NCI-H1417 (cell line): ENCODE measurements around the gene ZNHIT3.
"Not testable (repeated sequence)": the region's sequence is repeated elsewhere in the genome, so short reads cannot be mapped to it uniquely, and the experiment has no call there.

ENCODE experiments used
- DNase-seq, 3 experiments: peaks; one replicate each; lab custom pipeline; 2025; lab: John Stamatoyannopoulos, UW

ZNHIT3 gene

DNA sequence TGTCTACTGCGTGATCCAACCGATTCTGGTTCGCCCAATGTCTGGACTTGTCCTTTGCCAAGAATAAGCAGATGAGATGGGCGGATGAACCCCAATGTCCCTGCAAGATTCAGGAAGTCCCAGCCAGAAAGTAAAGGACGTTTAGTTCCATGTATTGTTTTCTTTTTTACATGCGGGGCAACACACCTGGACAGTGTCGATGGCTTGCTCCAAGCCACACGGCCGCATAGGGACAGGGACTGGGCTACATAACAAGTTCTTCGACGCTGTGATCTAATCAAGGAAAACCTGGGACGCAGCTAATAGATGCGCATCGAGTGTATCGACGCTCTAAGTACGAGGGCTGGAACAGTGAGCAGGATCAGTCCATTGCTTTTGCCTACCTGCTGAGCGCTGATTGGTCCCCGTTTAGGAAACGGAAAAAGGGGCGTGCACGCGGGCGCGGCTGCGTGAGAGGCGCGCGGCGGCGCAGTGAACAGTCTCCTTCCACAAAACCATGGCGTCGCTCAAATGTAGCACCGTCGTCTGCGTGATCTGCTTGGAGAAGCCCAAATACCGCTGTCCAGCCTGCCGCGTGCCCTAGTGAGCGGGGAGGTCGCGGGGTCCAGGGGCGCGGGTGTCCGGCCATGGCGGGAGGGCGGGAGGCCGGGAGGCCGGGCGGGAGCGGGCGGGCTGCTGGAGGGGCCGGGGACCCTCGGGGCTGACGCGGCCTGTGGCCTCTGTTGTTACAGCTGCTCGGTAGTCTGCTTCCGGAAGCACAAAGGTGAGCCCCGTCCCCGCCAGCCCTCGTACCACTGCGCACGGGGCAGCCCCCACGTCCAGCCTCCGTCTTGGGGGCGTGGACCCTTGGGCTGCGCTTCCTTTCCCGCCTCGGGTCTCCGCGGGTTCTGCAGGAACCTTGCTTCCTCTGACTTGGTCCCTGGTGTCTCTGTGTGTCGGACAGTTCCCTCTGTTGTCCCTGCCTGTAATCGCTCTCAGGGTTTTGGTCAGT, at the start of gene ZNHIT3:
Gene ZNHIT3 (plus strand): TSS at position 478 of the 991 bp plus-strand sequence. CDS start 19 bp downstream, at position 497.
- peak; percentile 93 to 97 (median 96) for DNase-seq

DNA sequence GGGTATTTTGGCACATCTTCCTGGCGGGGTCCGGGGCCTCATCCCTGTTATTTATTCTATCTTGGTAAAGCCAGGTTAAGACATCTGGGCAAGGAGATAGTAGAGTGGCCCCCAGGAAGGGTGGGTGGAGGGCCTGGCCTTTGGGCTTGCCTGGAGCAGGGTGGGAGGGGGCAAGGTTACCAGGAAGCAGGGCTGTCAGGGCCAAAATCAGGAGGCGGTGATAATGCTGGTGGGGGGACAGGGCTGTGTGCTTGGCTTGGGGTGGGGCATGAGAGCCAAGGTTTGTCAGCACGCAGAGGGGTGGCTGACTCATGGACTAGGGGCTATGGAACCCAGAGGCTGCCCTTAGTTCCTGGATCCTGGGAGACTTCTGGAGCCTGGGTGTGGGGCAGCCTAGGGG, 44.7 kb upstream of the ZNHIT3 start:
- DNase-seq, result not testable (repeated sequence)

DNA sequence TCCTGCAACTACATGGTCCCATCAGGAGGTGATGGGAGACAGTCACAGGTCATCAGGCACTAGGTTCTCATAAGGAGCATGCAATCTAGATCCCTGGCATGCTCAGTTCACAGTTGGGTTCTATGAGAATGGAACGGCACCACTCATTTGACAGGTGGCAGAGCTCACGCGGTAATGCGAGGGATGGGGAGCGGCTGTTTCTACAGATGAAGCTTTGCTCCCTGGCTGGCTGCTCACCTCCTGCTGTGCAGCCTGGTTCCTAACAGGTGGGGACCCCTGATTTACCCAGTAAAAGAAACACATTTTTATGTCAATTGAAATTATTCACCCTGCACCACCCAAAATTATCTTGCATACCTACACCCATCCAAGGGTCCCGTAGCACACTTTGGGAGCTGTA, 42.7 kb upstream of the ZNHIT3 start:
- DNase-seq, result no peak

DNA sequence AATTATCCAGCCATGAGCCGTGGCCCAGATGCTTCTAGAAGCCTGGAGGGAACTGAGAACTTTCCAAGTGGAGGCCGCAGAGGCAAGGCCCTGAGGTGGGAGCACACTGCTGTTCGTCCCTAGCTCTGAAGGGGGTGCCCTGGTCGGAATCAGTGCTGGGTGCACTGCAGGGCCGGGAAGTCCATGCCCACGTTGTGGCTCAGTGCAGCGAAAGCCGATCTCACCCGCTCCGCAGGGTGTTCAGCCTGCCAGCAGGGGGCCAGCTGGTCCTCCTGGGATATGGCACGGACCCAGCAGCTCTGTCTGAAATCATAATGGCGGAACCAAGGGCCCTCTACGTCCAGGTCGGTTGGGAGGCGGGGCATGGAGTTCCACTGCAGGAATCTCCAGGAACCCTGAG, 36.5 kb upstream of the ZNHIT3 start:
- DNase-seq, result not testable (repeated sequence)

DNA sequence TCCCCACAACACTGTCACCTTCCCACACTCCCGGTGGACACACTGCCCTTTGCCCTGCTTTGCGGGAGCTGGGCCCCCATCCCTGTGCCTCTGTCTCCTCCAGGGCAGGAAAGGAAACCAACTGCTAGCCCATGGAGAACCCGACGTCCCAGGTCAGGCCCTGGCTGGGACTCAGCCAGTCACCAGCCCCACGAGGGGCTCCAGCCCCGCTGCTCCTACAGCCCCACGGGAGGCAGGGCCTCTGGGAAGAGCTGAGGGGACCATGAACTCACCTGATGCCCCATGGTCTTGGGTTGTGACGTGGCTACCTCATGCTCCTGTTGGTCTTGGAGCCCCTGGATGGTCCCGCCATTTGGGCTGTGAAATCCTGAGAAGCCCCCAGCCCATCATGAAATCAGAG, 33.6 kb upstream of the ZNHIT3 start:
- DNase-seq, result not testable (repeated sequence)

DNA sequence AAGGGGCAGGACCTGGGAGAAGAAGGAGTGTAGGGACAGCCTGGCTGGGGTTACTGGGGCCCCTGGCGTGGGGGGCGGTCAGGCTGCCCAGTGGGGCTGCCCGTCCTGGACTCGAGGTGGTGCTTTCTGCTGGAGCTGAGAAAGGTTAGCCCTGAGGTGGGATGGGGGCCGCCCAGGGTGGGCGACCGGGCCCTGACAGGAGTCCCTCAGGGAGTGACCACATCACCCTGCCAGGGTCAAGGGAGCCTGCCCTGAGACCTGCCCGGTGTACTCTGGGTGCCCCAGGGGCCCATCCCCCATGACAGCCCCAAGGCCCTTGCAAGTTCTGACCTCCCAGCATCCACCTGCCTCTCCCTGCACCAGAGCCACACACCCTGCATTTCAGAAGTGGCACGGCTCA, 28.8 kb upstream of the ZNHIT3 start:
- not testable (repeated sequence) for DNase-seq

DNA sequence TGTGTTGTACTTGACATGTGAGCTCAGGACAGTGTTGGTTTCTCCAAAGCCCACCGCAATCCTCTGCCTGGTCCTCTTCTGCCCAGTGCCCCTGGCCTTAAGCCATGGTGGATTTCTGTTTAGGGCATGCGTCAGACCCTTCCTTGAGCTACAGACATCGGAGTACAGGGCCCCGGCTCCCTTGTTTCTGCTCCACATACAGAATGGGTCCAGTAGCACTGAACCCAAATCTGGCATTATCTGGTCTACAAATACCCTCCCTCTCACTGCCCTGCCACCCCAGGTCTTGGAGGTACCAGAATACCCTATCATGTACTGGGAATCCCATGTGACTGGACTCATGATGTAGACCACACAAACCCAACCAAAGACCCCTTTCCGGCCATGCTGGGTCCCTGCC, 27.4 kb upstream of the ZNHIT3 start:
- no peak for DNase-seq

DNA sequence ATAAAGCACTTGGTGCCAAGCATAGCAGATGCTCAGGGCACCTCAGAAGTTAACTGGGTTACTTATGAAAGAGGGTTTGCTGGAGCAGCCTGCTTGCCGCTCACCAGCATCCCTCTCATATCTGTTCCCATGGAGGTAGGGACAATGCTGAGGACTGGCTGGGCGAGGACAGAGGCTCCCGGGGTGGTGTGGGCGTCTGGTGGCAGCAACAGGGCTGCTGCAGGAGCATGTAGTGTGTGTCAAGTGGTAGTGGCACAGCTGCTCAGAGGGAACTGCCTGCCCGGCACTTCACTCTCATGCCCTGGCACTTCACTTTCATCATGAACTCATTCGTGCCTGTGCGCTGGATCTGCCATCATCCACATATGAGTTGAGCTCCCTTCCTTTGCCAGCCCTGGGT, 26.9 kb upstream of the ZNHIT3 start:
- DNase-seq, result no peak

DNA sequence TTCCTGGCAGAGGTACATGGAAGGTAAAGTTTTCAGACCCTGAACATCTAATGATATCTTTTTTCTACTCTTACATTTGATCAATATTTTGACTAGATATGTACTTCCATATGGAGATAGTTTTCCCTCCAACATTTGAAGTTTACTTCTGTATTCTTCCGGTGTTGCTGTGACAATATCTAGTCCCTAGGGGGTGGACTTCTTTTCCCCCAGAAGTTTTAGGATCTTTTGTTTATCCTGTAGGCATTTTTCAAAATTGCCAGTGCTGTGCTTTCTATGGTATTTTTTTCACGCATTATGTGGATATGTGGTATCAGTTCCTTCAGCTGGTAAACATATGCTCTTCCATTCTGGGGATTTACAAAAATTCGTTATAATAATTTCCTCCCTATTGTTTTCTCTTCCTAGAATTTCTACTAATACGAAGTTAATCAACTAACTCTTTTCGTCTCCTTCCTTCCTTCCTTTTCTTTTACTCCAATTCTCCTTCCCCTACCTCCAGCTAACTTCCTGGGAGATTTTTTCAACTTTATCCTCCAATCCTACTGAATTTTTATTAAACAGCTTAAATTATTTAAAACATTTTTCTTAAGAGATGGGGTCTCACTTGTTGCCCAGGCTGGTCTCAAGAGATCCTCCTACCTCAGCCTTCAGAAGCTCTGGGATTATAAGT, 26.1 kb upstream of the ZNHIT3 start:
- no peak for DNase-seq

DNA sequence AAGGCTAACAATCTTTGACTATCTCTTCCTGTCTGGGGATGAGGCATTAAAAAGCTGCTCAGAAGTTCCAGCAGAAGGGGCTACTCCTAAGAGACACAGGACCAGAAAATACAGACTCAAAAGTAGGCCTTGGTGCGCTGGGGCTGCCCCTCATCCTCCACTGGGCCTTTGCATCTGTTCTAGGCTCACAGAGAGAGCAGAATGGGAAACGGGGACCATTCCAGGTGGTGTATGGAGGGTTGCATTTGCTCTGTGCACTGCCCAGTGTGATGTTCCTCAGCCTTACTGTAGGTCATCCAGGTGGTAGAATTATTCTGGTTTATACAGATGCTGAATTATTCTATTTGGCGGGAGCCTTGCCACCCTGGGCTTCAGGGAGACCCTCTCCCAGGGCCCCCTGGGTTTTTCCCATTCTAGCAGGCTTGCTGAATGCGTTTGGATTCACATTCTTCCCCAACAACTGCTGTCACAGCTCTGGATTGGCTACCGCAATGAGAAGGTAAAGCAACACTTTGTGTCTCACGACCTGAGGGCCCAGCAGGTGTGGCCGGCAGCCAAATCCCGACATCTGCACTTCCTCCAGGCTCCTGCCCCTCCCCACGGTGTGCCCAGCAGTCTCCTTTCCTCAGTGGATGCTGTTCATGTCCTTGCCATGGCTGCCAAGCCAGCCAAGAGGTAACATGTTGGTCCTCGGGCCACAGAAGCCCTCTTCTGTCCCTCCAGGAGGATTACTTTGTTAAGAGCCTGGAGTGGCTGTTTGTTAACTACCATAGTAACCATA, 25.0 kb upstream of the ZNHIT3 start:
- no peak for DNase-seq

DNA sequence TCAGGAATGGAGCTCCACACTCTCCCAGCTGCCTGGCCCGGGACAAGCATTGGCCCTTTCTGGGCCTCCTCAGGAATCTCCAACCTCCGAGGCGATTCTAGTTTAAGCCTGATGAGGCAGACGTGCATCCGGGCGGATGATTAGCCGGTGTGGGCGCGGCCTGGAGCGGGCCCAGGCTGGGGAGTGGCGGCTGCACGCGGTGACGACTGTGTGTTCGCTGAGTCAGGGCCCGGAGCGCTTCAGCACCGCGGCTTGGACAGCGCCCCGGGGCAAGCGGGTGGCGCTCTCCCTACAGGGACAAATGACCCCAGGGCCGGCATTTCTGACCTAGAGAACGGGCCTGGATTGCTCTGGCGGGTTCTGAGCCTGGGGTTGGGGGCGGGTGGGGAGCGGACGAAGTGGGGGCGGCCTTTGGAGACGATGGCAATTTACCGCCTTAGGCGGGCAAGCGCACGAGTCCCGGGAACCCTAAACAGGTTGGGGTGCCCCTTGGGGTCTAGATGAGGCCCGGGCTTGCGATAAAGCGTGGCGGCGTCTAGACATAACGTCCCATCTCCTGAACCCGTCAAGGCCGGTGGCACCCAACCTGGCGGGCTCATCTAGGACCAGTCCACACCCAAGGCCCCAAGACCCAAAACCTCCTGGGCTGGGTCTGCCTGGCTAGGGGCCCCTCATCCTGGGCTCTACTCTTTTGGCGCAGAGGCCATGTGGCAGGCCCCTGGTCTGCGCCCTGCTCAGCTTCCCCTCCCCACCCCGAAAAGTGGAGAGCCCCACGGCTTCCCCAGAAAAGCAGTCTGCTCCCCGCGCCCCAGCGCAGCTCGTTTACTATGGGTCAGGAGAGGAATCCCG, 22.3 kb upstream of the ZNHIT3 start:
- DNase-seq, result no peak

DNA sequence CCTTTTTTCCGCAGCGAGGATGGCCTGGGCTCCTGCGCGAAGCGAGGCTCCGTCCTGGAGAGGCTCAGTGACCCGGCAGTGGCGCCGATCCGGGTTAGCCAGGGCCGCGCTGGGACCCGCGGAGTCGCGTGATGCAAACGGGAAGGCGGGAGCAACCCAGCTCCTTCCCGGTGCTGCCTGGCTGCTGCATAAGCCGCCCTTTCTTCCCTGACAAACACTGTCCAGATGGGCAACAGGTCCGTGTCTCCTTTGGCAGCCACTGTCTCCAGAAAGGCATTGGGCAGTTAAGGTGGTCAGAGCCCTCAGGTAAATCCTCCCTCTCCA, 21.8 kb upstream of the ZNHIT3 start:
- no peak for DNase-seq

DNA sequence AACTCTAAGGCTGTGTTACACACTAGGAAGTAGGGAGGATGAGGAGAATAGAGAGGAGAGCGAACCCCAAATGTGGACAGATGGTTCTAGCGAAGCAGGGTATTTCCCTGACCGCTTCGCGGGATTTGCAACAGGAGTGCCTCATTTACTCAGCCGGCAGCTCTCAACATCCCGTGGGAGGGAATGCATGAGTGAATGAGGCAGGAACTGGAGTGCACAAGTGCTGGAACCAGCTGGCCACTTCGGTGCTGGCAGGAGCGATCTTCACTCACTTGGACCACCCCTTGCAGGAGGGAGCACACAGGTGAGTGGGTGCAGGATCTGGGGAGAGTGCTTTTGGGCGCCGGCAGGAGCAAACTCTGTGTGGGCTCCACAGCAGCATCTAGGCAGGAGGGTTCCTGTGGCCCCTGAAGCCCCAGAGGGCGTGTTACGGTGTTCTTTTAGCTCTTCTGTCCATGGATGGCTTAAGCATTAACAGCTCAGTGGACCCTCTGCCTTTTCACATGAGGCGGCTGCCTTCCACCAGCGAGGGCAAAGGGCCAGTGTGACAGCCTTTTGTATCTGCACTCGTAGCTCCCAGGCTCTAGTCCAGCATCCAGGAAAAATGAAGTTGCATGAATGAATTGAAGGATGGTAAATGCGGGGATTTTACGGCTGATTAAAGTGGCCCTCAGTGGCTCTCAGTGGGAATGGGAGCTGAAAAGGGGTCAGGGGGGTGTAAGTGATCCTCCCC, 17.4 kb upstream of the ZNHIT3 start:
- peak; percentile 10 to 83 (median 36) for DNase-seq

DNA sequence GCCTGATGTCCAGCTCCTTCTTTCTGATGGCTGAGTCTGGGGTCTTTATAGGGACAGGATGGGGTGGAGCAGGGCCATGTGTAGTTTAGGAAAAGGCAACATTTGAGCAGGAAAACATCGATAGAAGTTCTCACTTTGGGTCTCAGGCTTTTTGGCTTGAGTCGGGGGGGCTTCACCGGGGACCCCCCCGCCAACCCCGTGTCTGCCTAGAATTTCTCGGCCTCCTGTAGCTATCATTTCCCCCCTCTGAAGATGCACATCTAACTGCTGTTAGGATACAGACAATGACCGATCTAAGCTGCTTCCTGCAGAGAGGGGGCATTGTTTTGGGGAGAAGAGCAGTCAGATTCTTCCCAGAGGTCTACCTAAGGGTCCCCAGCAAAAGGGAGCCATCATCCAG, 16.7 kb upstream of the ZNHIT3 start:
- DNase-seq, result no peak

DNA sequence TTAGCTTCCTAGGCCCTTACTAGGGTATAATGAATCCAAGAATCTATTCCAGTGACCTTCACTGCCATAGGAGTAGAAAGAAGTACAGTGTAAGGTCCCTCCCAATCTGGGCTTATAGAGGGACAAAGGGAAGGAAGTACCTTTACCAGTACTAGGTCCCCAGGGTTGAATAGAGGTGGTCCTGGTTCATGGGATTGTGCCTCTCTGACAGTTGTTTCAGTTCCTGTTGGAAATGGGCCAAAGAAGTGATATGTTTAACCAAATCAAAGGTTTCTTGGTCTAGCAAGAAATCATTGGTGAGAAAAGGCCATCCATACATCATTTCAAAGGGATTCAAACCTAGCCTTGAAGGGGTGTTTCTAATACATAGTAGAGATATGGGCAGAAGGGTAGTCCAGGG, 16.0 kb upstream of the ZNHIT3 start:
- DNase-seq, result no peak

DNA sequence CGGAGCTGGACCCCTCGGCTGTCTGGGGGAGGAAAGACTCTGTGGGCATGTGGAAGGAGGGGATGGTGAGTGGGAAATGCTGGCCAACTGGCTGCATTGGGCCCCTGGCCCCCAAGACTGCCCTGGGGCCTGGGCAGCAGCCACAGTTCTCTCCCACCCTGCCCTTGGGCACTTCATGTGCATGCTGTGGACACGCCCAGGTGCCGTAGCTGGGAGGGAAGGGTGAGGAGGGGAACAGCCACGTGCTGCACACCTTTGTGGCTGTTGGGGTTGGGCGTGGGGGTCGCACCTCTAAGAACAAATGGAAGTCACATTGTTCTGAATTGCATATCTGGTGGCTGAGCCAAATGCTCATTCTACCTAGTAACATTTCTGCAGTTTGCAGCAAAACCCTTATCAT, 11.9 kb upstream of the ZNHIT3 start:
- no peak for DNase-seq

DNA sequence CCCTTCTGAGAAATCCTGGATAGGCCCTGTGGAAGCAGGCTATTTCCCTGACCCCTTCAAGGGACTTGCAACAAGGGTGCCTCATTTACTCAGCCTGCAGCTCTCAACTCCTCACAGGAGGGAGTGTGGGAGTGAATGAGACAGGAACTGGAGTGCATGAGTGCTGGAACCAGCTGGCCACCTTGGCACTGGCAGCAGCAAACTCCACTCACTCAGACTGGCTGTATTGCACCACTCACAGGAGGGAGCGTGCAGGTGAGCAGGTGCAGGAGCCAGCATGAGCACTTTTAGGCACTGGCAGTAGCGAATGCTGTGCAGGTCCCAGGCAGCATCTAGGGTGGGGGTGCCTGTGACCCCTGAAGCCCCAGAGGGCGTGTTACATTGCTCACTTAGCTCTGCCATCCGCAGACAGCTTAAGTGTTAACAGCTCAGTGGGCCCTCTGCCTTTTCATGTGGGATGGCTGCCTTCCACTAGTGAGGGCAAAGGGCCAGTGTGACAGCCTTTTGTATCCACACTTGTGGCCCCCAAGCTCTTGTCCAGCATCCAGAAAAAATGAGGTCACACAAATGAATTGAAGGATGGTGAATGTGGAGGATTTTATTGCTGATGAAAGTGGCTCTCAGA, 11.0 kb upstream of the ZNHIT3 start:
- peak in 1 of 3 experiments; percentile 19 for DNase-seq

DNA sequence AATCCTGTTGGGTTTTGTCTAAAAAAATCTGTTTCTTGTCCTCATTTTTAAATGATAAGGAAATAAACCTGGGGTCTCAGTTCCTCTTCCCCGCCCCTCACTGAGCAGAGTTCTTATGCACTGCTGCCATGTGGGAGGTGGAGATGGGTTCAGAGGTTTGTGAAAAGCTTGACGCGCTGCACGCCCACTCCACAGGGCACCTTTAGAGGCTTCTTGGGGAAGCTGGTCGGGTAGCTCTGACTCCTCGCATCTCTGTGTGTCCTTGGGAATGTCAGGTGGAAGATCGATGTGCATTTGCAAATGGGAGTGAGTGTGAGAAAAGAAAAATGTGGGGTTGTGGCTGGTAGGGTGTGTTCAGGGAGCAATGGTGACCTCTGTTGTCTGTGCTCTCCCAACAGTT, 4.7 kb upstream of the ZNHIT3 start:
- DNase-seq, result no peak

DNA sequence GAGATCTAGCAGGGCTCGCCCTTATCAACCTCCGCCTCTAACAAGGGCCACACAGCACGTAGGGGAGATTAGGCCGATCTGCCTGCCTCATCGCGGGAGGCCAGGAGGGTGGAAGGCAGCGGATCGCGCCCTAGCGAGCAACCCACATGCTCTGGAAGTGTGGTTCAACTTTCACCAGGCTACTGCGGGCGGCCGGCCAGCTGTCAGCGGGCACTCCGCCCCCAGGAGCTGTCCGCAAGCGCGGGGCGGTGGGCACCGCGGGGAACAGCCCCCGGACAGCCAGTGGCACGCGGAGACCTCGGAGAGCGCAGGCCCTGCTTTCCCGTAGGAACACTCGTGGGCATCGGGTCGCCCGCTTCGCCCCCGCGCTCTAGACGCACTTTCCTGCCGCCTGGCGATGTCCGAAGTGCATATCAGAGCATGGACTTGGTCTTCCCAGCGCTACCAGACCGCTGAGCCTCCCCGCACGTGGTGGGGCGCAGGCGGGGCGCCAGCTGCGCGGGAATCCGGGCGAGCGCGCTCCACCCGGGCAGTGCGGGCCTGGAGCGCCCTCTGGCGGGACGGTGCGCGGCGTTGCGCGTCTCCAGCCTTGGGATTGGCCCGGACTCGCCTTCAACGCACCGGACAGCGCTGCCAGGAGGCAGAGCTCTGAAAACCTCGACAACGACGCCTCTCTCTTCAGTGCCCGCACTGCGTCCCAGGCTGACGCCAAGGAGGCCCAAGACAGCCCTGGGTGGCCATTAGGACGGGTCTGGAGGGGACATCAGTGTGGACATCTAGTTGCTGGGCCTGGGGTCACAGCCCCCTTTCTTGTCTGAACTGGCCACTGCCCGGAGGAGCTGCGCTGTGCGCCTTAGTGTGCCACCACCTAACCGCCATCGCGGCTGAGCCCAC, 3.6 kb upstream of the ZNHIT3 start:
- peak; percentile 66 to 89 (median 86) for DNase-seq
